Midbrain (tissue), 1 donor: ENCODE data around the gene STX1B.
"Not testable (repeated sequence)": the region's sequence is repeated elsewhere in the genome, so short reads cannot be mapped to it uniquely, and the experiment has no call there.

ENCODE experiments used
- DNase-seq: peaks from one replicate; lab custom pipeline; 2025; lab: John Stamatoyannopoulos, UW

STX1B gene

DNA sequence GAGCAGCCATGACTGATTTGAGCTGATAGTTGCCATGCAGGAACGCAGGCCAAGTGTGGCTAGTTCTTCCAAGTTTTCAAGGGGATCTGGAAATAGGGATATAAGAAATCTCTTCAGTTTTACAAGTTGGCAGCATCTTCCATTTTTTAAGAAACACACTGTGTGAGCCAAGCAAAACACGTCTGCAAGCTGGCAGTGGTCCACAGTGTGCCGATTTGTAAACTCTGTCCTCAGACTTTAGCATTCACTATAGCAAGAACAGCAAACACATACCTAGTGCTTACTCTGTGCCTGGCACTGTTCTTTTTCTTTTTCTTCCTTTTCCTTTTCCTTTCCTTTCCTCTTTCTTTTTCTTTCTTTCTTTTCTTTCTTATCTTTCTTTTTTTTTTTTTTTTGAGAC lies 58.7 kb downstream of the STX1B start:
- no peak for DNase-seq

DNA sequence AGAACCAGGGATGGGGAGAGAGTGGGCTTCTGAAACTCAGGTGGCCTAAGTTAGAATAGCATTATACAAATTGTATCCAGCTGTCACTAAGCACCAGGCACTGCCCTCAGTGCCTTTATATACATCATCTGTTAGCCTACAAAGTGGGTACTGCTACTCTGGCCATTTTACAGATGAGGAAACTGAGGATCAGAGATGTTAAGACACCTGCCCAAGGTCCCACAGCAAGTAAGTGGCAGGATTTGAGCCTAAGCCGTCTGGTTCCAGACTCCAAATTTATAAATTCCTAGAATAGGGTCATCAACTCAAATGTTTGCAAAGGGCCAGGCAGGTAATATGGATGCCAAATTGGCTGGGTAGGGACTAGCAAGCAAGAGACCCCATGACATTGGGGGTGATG lies 59.2 kb downstream of the STX1B start:
- no peak for DNase-seq

- DNase-seq: no peak
Observed at GRCh38 chr16:30950516-30951065, 59.8 kb downstream of the STX1B start.

DNA sequence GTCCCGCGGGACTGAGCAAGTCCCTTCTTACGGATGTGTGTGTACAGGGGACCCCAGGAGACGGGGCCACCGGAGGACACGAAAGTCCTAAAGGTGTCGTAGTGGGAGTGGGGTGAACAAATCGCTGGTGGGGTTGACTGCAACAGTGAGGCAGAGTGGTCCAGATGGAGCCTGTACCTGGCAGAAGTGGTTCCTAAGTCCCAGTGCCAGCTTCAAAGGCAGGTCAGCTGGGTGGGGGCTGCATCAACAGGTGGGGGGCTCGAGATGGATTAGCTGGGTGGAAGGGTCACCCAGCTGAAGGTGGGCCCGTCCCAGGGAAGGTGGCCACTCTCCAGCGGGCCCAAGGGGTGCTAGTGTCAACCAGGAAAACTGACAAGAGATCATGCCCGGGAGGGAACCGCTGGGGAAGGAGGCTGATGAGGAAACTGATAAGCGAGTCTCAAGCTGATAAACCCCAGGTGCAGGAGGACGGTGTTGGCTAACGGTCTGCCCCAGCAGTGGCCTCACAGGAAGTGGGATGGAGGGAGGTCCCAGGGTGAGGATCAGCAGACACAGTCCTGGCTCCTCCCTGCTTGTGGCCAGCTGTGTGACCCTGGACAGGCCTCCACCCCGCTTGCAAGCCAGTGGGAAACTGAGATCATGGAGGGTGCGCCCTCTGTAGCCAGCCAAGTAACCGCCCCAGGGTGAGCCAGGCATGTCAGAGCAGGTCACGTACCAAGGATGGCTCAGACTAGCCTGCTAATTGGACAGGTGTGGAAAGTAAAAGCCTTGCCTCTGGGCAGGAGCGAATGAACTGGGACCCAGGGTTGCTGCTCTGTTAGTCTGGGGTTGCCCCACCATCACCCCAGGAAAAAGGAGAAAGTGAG lies 60.6 kb downstream of the STX1B start:
- no peak for DNase-seq

- DNase-seq: peak; percentile 63
Observed at GRCh38 chr16:30948667-30949649, 61.5 kb downstream of the STX1B start, which contains the start of gene ORAI3. Gene ORAI3 (plus strand): TSS chr16:30949068. CDS start chr16:30949290, 222 bp downstream.

GRCh38 chr16:30947859-30948666 lies 62.4 kb downstream of the STX1B start:
- peak; percentile 93 for DNase-seq

DNA sequence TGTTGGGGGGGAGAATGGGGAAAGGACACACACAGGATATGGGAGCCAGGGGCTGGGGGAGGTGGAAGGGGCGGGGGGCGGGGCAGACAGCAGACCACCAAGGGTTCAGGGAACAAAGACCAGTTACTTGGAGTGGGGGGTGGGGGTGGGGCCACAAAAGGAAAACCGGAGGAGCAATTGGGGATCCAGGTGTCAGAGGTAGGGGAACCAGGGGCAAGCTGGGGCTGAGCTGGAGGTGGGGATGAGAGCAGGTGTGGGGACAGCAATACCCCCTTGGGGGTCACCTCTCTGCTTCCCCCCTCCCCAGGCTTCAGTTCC lies 62.9 kb downstream of the STX1B start:
- no peak for DNase-seq

- DNase-seq: no peak
Observed at GRCh38 chr16:30946671-30947540, 63.5 kb downstream of the STX1B start.

GRCh38 chr16:30944352-30944751 lies 66.1 kb downstream of the STX1B start:
- no peak for DNase-seq

- no peak for DNase-seq
Observed at GRCh38 chr16:30942426-30942806, 68.0 kb downstream of the STX1B start.

DNA sequence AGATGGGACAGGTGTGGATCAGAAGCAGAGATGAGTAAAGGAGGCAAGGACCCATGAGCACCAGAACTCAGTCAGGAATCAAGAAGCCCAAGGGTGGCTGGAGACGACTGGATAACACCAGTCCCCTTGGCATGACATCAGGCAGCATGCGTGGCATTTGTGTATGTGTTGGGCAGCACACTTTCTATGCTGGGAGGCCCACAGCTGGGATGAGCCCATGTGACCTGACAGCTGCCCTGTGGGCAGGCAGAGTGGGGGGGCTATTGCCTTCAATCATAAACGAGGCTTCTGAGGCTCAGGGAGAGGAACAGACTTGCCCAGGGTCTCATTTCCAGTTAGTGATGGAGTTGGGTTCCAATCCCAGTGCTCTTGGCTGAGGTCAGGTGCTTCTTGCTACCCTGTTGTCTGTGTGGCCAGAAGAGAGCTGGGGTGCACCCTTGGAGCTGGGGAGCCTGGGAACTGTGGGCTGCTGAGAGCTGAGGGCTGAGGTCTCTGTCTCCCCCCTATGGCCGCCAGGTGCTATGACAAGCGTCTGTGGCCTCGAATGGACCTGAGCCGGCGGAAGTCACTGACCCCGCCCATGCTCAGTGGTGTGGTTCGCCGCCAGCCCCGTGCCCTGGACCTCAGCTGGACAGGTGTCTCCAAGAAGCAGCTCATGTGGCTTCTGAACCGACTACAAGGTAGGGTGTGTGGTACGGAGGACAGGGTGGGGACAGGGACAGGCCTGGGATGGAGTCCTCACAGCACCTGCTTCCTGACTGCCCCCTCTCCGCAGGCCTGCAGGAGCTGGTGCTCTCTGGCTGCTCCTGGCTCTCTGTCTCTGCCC lies 68.6 kb downstream of the STX1B start:
- peak; percentile 40 for DNase-seq

GRCh38 chr16:30939571-30939970 lies 70.9 kb downstream of the STX1B start:
- not testable (repeated sequence) for DNase-seq
